HEK293 (cell line): ENCODE measurements around the gene HS3ST5.

Experiments
- CTCF ChIA-PET: fragments of 350-600 bp; formaldehyde crosslinking; extraction: SDS; loops from one replicate; lab custom pipeline; 2021; ENCODE audit warnings: antibody characterized with exemption; lab: Yijun Ruan, JAX
- POLR2A ChIA-PET: fragments of 300-600 bp; formaldehyde crosslinking; extraction: SDS; loops from one replicate; lab custom pipeline; 2020; ENCODE audit warnings: antibody characterized with exemption, inconsistent platforms; lab: Yijun Ruan, JAX
- H3K27ac ChIP-seq: fragments of 200-500 bp; sonication (Bioruptor generic); 2 replicates; pipeline ENCODE4 v1.5.1; 2014; ENCODE audit warnings: low read depth, low read length, control low read depth, inconsistent platforms; ENCODE audit errors: extremely low read depth
- H3K36me3 ChIP-seq, 2 experiments: fragments of 200-500 bp in 1 of 2; sonication (Bioruptor generic) in 1 of 2; 1 replicate in 1 of 2; 2 replicates in 1 of 2; pipeline ENCODE4 v1.5.1; 2014 to 2017; ENCODE audit warnings: inconsistent platforms in 2 of 2, low read length in 2 of 2; ENCODE audit not compliant: control insufficient read depth in 2 of 2, insufficient read depth in 1 of 2
- H3K4me1 ChIP-seq: fragments of 200-500 bp; sonication (Bioruptor generic); 2 replicates; pipeline ENCODE4 v1.5.1; 2014; ENCODE audit warnings: mild to moderate bottlenecking, low read length, inconsistent platforms; ENCODE audit not compliant: control insufficient read depth, insufficient read depth
- H3K4me3 ChIP-seq: 2 replicates; pipeline ENCODE4 v1.5.1; 2011; ENCODE audit warnings: low read depth, mild to moderate bottlenecking, control low read depth, low read length, moderate library complexity
- H3K9me3 ChIP-seq: fragments of 200-500 bp; sonication (Bioruptor generic); 2 replicates; pipeline ENCODE4 v1.5.1; 2014; ENCODE audit warnings: low read depth, low read length, inconsistent platforms; ENCODE audit not compliant: control insufficient read depth, insufficient read depth
- ATF2 ChIP-seq: fragments of 450-650 bp; formaldehyde crosslinking; IDR thresholded peaks from 2 replicates; pipeline ENCODE4 v1.5.1; 2016; ENCODE audit warnings: missing biosample characterization, missing genetic modification characterization, low read depth
- GLIS1 ChIP-seq: fragments of 450-650 bp; formaldehyde crosslinking; IDR thresholded peaks from 2 replicates; pipeline ENCODE4 v1.5.1; 2016; ENCODE audit warnings: missing biosample characterization, missing genetic modification characterization
- HOXC10 ChIP-seq: sonication (generic); formaldehyde crosslinking; IDR thresholded peaks from 2 replicates; pipeline ENCODE4 v1.8.1; 2023; ENCODE audit warnings: mild to moderate bottlenecking, missing genetic modification reagents
- KLF7 ChIP-seq: fragments of 450-650 bp; formaldehyde crosslinking; IDR thresholded peaks from 2 replicates; pipeline ENCODE4 v1.5.1; 2016; ENCODE audit warnings: missing biosample characterization, missing genetic modification characterization, borderline replicate concordance
- MEIS1 ChIP-seq: sonication (generic); formaldehyde crosslinking; IDR thresholded peaks from 2 replicates; pipeline ENCODE4 v1.8.1; 2022; ENCODE audit warnings: missing genetic modification reagents, mild to moderate bottlenecking, borderline replicate concordance
- MZF1 ChIP-seq: fragments of 450-650 bp; formaldehyde crosslinking; IDR thresholded peaks from 2 replicates; pipeline ENCODE4 v1.5.1; 2017; ENCODE audit warnings: missing biosample characterization, missing genetic modification characterization, borderline replicate concordance
- OSR2 ChIP-seq: fragments of 450-650 bp; formaldehyde crosslinking; IDR thresholded peaks from 2 replicates; pipeline ENCODE4 v1.5.1; 2016; ENCODE audit warnings: missing biosample characterization, missing genetic modification characterization
- PRDM4 ChIP-seq: fragments of 450-650 bp; formaldehyde crosslinking; IDR thresholded peaks from 2 replicates; pipeline ENCODE4 v1.5.1; 2017; ENCODE audit warnings: missing biosample characterization, missing genetic modification characterization
- RBAK ChIP-seq: fragments of 450-650 bp; formaldehyde crosslinking; IDR thresholded peaks from 2 replicates; pipeline ENCODE4 v1.5.1; 2016; ENCODE audit warnings: missing biosample characterization, missing genetic modification characterization
- REPIN1 ChIP-seq: fragments of 450-650 bp; formaldehyde crosslinking; IDR thresholded peaks from 2 replicates; pipeline ENCODE4 v1.5.1; 2017; ENCODE audit warnings: missing biosample characterization, missing genetic modification characterization, low read depth
- ZBTB20 ChIP-seq: fragments of 450-650 bp; formaldehyde crosslinking; IDR thresholded peaks from 2 replicates; pipeline ENCODE4 v1.5.1; 2016; ENCODE audit warnings: missing biosample characterization, missing genetic modification characterization
- ZBTB21 ChIP-seq: fragments of 450-650 bp; formaldehyde crosslinking; IDR thresholded peaks from 2 replicates; pipeline ENCODE4 v1.5.1; 2017; ENCODE audit warnings: missing biosample characterization, missing genetic modification characterization
- ZFP3 ChIP-seq: fragments of 450-650 bp; formaldehyde crosslinking; IDR thresholded peaks from 2 replicates; pipeline ENCODE4 v1.5.1; 2016; ENCODE audit warnings: low read depth, missing biosample characterization, missing genetic modification characterization
- ZNF140 ChIP-seq: fragments of 450-650 bp; formaldehyde crosslinking; IDR thresholded peaks from 2 replicates; pipeline ENCODE4 v1.5.1; 2016; ENCODE audit warnings: missing biosample characterization, missing genetic modification characterization
- ZNF16 ChIP-seq: fragments of 450-650 bp; formaldehyde crosslinking; IDR thresholded peaks from 2 replicates; pipeline ENCODE4 v1.5.1; 2016; ENCODE audit warnings: low read depth, missing biosample characterization, missing genetic modification characterization
- ZNF214 ChIP-seq: fragments of 450-650 bp; formaldehyde crosslinking; IDR thresholded peaks from 2 replicates; pipeline ENCODE4 v1.5.1; 2017; ENCODE audit warnings: missing biosample characterization, mild to moderate bottlenecking, missing genetic modification characterization, borderline replicate concordance
- ZNF398 ChIP-seq: fragments of 450-650 bp; formaldehyde crosslinking; IDR thresholded peaks from 2 replicates; pipeline ENCODE4 v1.5.1; 2017; ENCODE audit warnings: missing biosample characterization, missing genetic modification characterization
- ZNF488 ChIP-seq: fragments of 450-650 bp; formaldehyde crosslinking; IDR thresholded peaks from 2 replicates; pipeline ENCODE4 v1.5.1; 2016; ENCODE audit warnings: missing biosample characterization, missing genetic modification characterization
- ZNF529 ChIP-seq: fragments of 450-650 bp; formaldehyde crosslinking; IDR thresholded peaks from 2 replicates; pipeline ENCODE4 v1.5.1; 2017; ENCODE audit warnings: missing genetic modification characterization, missing biosample characterization; ENCODE audit not compliant: insufficient replicate concordance
- ZNF580 ChIP-seq: fragments of 450-650 bp; formaldehyde crosslinking; IDR thresholded peaks from 2 replicates; pipeline ENCODE4 v1.5.1; 2016; ENCODE audit warnings: missing biosample characterization, missing genetic modification characterization
- ZNF600 ChIP-seq: fragments of 450-650 bp; formaldehyde crosslinking; IDR thresholded peaks from 2 replicates; pipeline ENCODE4 v1.5.1; 2016; ENCODE audit warnings: missing biosample characterization, missing genetic modification characterization
- ZNF670 ChIP-seq: fragments of 450-650 bp; formaldehyde crosslinking; IDR thresholded peaks from 2 replicates; pipeline ENCODE4 v1.5.1; 2016; ENCODE audit warnings: missing biosample characterization, missing genetic modification characterization, low read depth
- ZNF76 ChIP-seq: fragments of 450-650 bp; formaldehyde crosslinking; IDR thresholded peaks from 2 replicates; pipeline ENCODE4; 2016; ENCODE audit warnings: low read depth, missing biosample characterization, missing genetic modification characterization, borderline replicate concordance
- ZSCAN23 ChIP-seq: fragments of 450-650 bp; formaldehyde crosslinking; IDR thresholded peaks from 2 replicates; pipeline ENCODE4 v1.5.1; 2016; ENCODE audit warnings: missing biosample characterization, missing genetic modification characterization
- ZSCAN5A ChIP-seq: fragments of 450-650 bp; formaldehyde crosslinking; IDR thresholded peaks from 2 replicates; pipeline ENCODE4 v1.5.1; 2016; ENCODE audit warnings: missing biosample characterization, missing genetic modification characterization

The HS3ST5 gene

GRCh38 chr6:114271405-114271804 is 71.4 kb downstream of the HS3ST5 start (continued):
- no peak for TF ChIP-seq ZNF529 (tag by site-specific recombination)
- TF ChIP-seq ZNF600 (tag by site-specific recombination) = no peak
- TF ChIP-seq REPIN1 (tag by site-specific recombination) = no peak
- no peak for TF ChIP-seq ZSCAN23
- TF ChIP-seq HOXC10 (CRISPR knock-in tag) = no peak
- TF ChIP-seq MZF1 (tag by site-specific recombination) = no peak
- no peak for TF ChIP-seq PRDM4 (tag by site-specific recombination)
- no peak for TF ChIP-seq ZNF580 (tag by site-specific recombination)
- no peak for TF ChIP-seq ZNF16 (tag by site-specific recombination)
- TF ChIP-seq OSR2 (tag by site-specific recombination) = no peak
- no peak for TF ChIP-seq ZNF488 (tag by site-specific recombination)

GRCh38 chr6:114267897-114268296 is 74.9 kb downstream of the HS3ST5 start:
- H3K4me3 ChIP-seq = no peak overlapping the region
- no peaks in the 10 kb centered on the region for H3K9me3 ChIP-seq
- ChIA-PET CTCF (interaction anchor here (1.5 kb wide), 1 partner anchor 273 kb away, joined by 4 read pairs; no protein-coding TSS in a partner anchor), POLR2A (no interaction called here)
- no peaks in the 10 kb centered on the region for H3K4me1 ChIP-seq
- no peak overlapping the region for H3K27ac ChIP-seq
- H3K36me3 ChIP-seq = no peaks in the 10 kb centered on the region
- TF ChIP-seq ZFP3 = no peak
- no peak for TF ChIP-seq ATF2 (tag by site-specific recombination)
- no peak for TF ChIP-seq KLF7 (tag by site-specific recombination)
- TF ChIP-seq PRDM4 (tag by site-specific recombination) = no peak
- no peak for TF ChIP-seq ZBTB21
- TF ChIP-seq ZNF398 = no peak
- TF ChIP-seq GLIS1 (tag by site-specific recombination) = no peak
- no peak for TF ChIP-seq ZBTB20
- no peak for TF ChIP-seq ZNF488 (tag by site-specific recombination)
- TF ChIP-seq ZNF140 = no peak
- no peak for TF ChIP-seq MEIS1
- TF ChIP-seq RBAK (tag by site-specific recombination) = no peak
- no peak for TF ChIP-seq ZNF214 (tag by site-specific recombination)
- no peak for TF ChIP-seq ZNF670 (tag by site-specific recombination)
- TF ChIP-seq ZNF76 (tag by site-specific recombination) = no peak
- no peak for TF ChIP-seq ZSCAN5A (tag by site-specific recombination)
